ENCODE results near the gene HJV. TPM values are rescaled to one million over a fixed set of nuclear protein-coding genes. Genes with fewer than 3 reads are reported as not detected.

The HJV gene
- total RNA-seq, 1 donor from 2014 or later: not detected

GRCh38 chr1:145994391-145995120 lies 27.0 kb downstream of the HJV start:
- intact Hi-C loops (cut with micrococcal nuclease): no loop called here

GRCh38 chr1:145993618-145994390 lies 27.7 kb downstream of the HJV start:
- intact Hi-C loops (cut with micrococcal nuclease): no loop called here

GRCh38 chr1:145992958-145993617 lies 28.4 kb downstream of the HJV start:
- intact Hi-C loops (cut with micrococcal nuclease): no loop called here

- intact Hi-C loops (cut with micrococcal nuclease): no loop called here
Measured at GRCh38 chr1:145992502-145992936, 29.0 kb downstream of the HJV start.

- intact Hi-C loops (cut with micrococcal nuclease): no loop called here
Measured at GRCh38 chr1:145991735-145992412, 29.7 kb downstream of the HJV start.

- intact Hi-C loops (cut with micrococcal nuclease): no loop called here
Measured at GRCh38 chr1:145990249-145990855, 31.2 kb downstream of the HJV start.

GRCh38 chr1:145988773-145989172 lies 32.8 kb downstream of the HJV start:
- intact Hi-C loops (cut with micrococcal nuclease): no loop called here

GRCh38 chr1:145987926-145988325 lies 33.6 kb downstream of the HJV start:
- intact Hi-C loops (cut with micrococcal nuclease): no loop called here

- intact Hi-C loops (cut with micrococcal nuclease): no loop called here
Measured at GRCh38 chr1:145986551-145986950, 35.0 kb downstream of the HJV start.

- intact Hi-C loops (cut with micrococcal nuclease): no loop called here
Measured at GRCh38 chr1:145985502-145986439, 35.8 kb downstream of the HJV start.

- intact Hi-C loops (cut with micrococcal nuclease): no loop called here
Measured at GRCh38 chr1:145985129-145985501, 36.4 kb downstream of the HJV start.

GRCh38 chr1:145983960-145984830 lies 37.3 kb downstream of the HJV start:
- intact Hi-C loops (cut with micrococcal nuclease): no loop called here

GRCh38 chr1:145983206-145983675 lies 38.3 kb downstream of the HJV start:
- intact Hi-C loops (cut with micrococcal nuclease): no loop called here

GRCh38 chr1:145982010-145982723 lies 39.4 kb downstream of the HJV start:
- intact Hi-C loops (cut with micrococcal nuclease): no loop called here

- intact Hi-C loops (cut with micrococcal nuclease): no loop called here
Measured at GRCh38 chr1:145980457-145980994, 41.0 kb downstream of the HJV start.

- intact Hi-C loops (cut with micrococcal nuclease): loop anchor here (1.0 to 5.0 kb wide), 4 partner anchors 16 to 123 kb away; partner anchors contain the start of genes LIX1L, PIAS3 and TXNIP
Measured at GRCh38 chr1:145979746-145980456, 41.6 kb downstream of the HJV start.

Measured in T-helper 2 cell treated with Interferon-gamma antibody and Interleukin-4, amounts not matched to agents 100 ng/mL and 5 ng/mL, for 36 hours (primary cell).